Peyer's patch (tissue), 4 donors: ENCODE results near the gene MLST8. TPM values are rescaled to one million over a fixed set of nuclear protein-coding genes. Genes with fewer than 3 reads are reported as not detected.
"Not testable (repeated sequence)": the region's sequence is repeated elsewhere in the genome, so short reads cannot be mapped to it uniquely, and the experiment has no call there.

Source experiments
- DNase-seq, 3 donors: peaks; one replicate each; pipeline ENCODE4 v3.0.0-alpha.2; 2017 to 2019
- H3K27ac ChIP-seq, 4 donors: fragments of 200-600 bp; sonication (generic); one replicate each; pipeline ENCODE4 v1.5.1; 2016 to 2019
- H3K27me3 ChIP-seq, 2 donors: fragments of 200-600 bp; sonication (generic); one replicate each; pipeline ENCODE4 v1.5.1; 2019
- H3K36me3 ChIP-seq, 3 donors: fragments of 200-600 bp; sonication (generic); one replicate each; pipeline ENCODE4 v1.5.1; 2016 to 2019
- H3K4me1 ChIP-seq, 4 donors: fragments of 200-600 bp; sonication (generic); one replicate each; pipeline ENCODE4 v1.5.1; 2016 to 2019
- H3K4me3 ChIP-seq, 4 donors: fragments of 200-600 bp; sonication (generic); 1 replicate in 3 of 4; 2 replicates in 1 of 4; pipeline ENCODE4 v1.5.1; 2016 to 2019; ENCODE audit warnings: mild to moderate bottlenecking in 1 of 4
- H3K9me3 ChIP-seq, 4 donors: fragments of 200-600 bp; sonication (generic); one replicate each; pipeline ENCODE4 v1.5.1; 2016 to 2019; ENCODE audit warnings: mild to moderate bottlenecking in 1 of 4
- POLR2A ChIP-seq, 2 donors: fragments of 450-650 bp; IDR thresholded peaks; one replicate each; pipeline ENCODE4 v1.5.1; 2017; ENCODE audit warnings: antibody characterized with exemption in 2 of 2, mild to moderate bottlenecking in 2 of 2, moderate library complexity in 2 of 2
- total RNA-seq, 4 donors: library from RNA; depleted of rRNA; stranded (reverse); fragments of >200 nt; gene quantifications; one replicate each; pipeline ENCODE4 v1.1.0, GENCODE V29; 2016
- TF ChIP-seq, protein P1 (sequence below), 6 experiments: fragments of 450-650 bp in 4 of 6; fragments of 200-600 bp in 2 of 6; sonication (generic) in 1 of 6; IDR thresholded peaks; one replicate each; pipeline ENCODE4 v1.5.1; 2017 to 2019; ENCODE audit warnings: antibody characterized with exemption in 6 of 6, mild to moderate bottlenecking in 3 of 6, moderate library complexity in 1 of 6

The MLST8 gene
- total RNA-seq, 4 donors from 2014 or later = 45.7 to 95.7 (median 69.4) TPM

DNA sequence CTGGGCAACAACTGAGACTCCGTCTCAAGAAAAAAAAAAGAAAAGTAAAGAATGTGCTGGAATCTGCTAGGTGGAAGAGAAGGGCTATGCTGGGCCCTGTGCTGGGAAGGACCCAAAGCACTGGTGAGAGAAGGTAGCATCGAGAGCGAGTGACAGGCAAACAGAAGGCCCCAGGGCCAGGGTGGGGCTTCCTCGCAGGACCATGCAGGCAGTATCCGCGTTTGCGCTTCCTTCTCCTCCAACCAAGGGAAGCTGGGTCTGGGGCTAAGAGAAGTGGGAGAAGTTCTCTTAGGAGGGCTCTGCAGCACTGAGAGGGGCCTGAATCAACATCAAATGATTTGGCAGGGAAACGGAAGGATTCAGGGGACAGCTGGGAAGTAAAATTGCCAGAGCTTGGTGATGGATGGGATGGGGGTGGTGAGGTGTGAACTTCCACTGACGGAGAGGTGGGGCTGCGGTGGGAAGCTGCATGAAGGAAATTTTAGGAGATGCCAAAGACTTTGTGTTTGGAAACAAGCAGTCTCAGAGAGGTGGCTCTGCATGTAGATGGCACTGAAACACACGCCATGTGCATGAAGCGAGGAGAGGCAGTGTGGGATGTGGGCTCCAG lies 51.4 kb downstream of the MLST8 start:
- Histone ChIP-seq H3K9me3 (no peaks in the 10 kb centered on the region), H3K27me3 (no peaks in the 10 kb centered on the region), H3K27ac (no peak overlapping the region), H3K4me3 (no peak overlapping the region), H3K36me3 (peaks cover 0 to 90% (median 0%) of the 10 kb centered on the region in 3 donors), H3K4me1 (peaks cover 0 to 7% (median 5%) of the 10 kb centered on the region in 4 donors)
- TF ChIP-seq POLR2A (IDR thresholded peaks at IDR 0.05) = no peak
- TF ChIP-seq, protein P1, sequence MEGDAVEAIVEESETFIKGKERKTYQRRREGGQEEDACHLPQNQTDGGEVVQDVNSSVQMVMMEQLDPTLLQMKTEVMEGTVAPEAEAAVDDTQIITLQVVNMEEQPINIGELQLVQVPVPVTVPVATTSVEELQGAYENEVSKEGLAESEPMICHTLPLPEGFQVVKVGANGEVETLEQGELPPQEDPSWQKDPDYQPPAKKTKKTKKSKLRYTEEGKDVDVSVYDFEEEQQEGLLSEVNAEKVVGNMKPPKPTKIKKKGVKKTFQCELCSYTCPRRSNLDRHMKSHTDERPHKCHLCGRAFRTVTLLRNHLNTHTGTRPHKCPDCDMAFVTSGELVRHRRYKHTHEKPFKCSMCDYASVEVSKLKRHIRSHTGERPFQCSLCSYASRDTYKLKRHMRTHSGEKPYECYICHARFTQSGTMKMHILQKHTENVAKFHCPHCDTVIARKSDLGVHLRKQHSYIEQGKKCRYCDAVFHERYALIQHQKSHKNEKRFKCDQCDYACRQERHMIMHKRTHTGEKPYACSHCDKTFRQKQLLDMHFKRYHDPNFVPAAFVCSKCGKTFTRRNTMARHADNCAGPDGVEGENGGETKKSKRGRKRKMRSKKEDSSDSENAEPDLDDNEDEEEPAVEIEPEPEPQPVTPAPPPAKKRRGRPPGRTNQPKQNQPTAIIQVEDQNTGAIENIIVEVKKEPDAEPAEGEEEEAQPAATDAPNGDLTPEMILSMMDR (IDR thresholded peaks at IDR 0.05) = no peak
- DNase-seq = no peak

- no peak overlapping the region for H3K4me3 ChIP-seq
- peaks cover 0 to 100% (median 0%) of the 10 kb centered on the region in 3 donors for H3K36me3 ChIP-seq
- H3K9me3 ChIP-seq = no peaks in the 10 kb centered on the region
- no peak overlapping the region for H3K27ac ChIP-seq
- DNase-seq = no peak
- TF ChIP-seq, protein P1 (IDR thresholded peaks at IDR 0.05) = no peak
- TF ChIP-seq POLR2A (IDR thresholded peaks at IDR 0.05) = no peak
- no peaks in the 10 kb centered on the region for H3K4me1 ChIP-seq
- H3K27me3 ChIP-seq = no peaks in the 10 kb centered on the region
Measured at GRCh38 chr16:2257726-2258125, 52.5 kb downstream of the MLST8 start.

GRCh38 chr16:2258530-2258929 lies 53.3 kb downstream of the MLST8 start:
- not testable (repeated sequence) for H3K27ac ChIP-seq, DNase-seq, H3K4me1 ChIP-seq, H3K9me3 ChIP-seq, H3K4me3 ChIP-seq, H3K27me3 ChIP-seq
- H3K36me3 ChIP-seq = peaks cover 0 to 100% (median 0%) of the 10 kb centered on the region in 3 donors

Other genes with a start within 250 kb of the MLST8 start
- gene NDUFB10, start 245.9 kb upstream of the MLST8 start, total RNA-seq = 100 to 1,000 TPM in 3 of 4 donors, 10 to 100 TPM in 1; 55.3 to 373 (median 236) TPM
- gene RPS2, start 240.6 kb upstream of the MLST8 start, total RNA-seq = 1,000 to 10,000 TPM in 3 of 4 donors, 100 to 1,000 TPM in 1; 736 to 1,881 (median 1,543) TPM
- gene RNF151, start 238.6 kb upstream of the MLST8 start, total RNA-seq = not detected
- gene TBL3, start 233.4 kb upstream of the MLST8 start, total RNA-seq = 10 to 100 TPM; 19.8 to 50.8 (median 39.1) TPM
- 10 to 100 TPM in 3 of 4 donors, 1 to 10 TPM in 1; 8.6 to 23.1 (median 11.3) TPM for gene NOXO1, start 224.0 kb upstream of the MLST8 start, total RNA-seq
- gene GFER, start 221.3 kb upstream of the MLST8 start, total RNA-seq = 100 to 1,000 TPM in 1 of 4 donors, 10 to 100 TPM in 3; 31.4 to 102 (median 83.1) TPM
- gene SYNGR3, start 215.5 kb upstream of the MLST8 start, total RNA-seq = 1 to 10 TPM in 3 of 4 donors, not detected in 1; 1.3 to 3.9 (median 3.3) TPM
- gene ZNF598, start 195.6 kb upstream of the MLST8 start, total RNA-seq = 10 to 100 TPM; 48.5 to 84.0 (median 51.4) TPM
- gene NPW, start 185.7 kb upstream of the MLST8 start, total RNA-seq = 1 to 10 TPM in 2 of 4 donors, not detected in 2; 2.8 to 9.1 TPM
- gene NHERF2, start 178.6 kb upstream of the MLST8 start, total RNA-seq = 100 to 1,000 TPM in 1 of 4 donors, 10 to 100 TPM in 3; 21.5 to 104 (median 30.2) TPM
- 10 to 100 TPM; 14.9 to 28.8 (median 19.9) TPM for gene NTHL1, start 157.6 kb upstream of the MLST8 start, total RNA-seq
- 100 to 1,000 TPM in 3 of 4 donors, 10 to 100 TPM in 1; 98.4 to 220 (median 141) TPM for gene TSC2, start 157.5 kb upstream of the MLST8 start, total RNA-seq
- gene PKD1, start 69.6 kb upstream of the MLST8 start, total RNA-seq = 100 to 1,000 TPM in 3 of 4 donors, 10 to 100 TPM in 1; 64.6 to 305 (median 188) TPM
- gene RAB26, start 56.8 kb upstream of the MLST8 start, total RNA-seq = 10 to 100 TPM; 17.9 to 33.8 (median 24.3) TPM
- gene TRAF7, start 49.7 kb upstream of the MLST8 start, total RNA-seq = 100 to 1,000 TPM in 1 of 4 donors, 10 to 100 TPM in 3; 51.2 to 120 (median 79.3) TPM
- gene CASKIN1, start 8.8 kb upstream of the MLST8 start, total RNA-seq = not detected
- gene BRICD5, start 5.4 kb downstream of the MLST8 start, total RNA-seq = 10 to 100 TPM; 13.3 to 44.6 (median 19.8) TPM
- 10 to 100 TPM; 21.7 to 25.6 (median 23.1) TPM for gene PGP, start 9.4 kb downstream of the MLST8 start, total RNA-seq
- gene E4F1, start 18.1 kb downstream of the MLST8 start, total RNA-seq = 100 to 1,000 TPM in 1 of 4 donors, 10 to 100 TPM in 3; 35.6 to 124 (median 76.2) TPM
- gene DNASE1L2, start 31.0 kb downstream of the MLST8 start, total RNA-seq = 1 to 10 TPM in 3 of 4 donors, not detected in 1; 2.0 to 2.8 (median 2.5) TPM
- 100 to 1,000 TPM in 2 of 4 donors, 10 to 100 TPM in 2; 60.2 to 114 (median 95.6) TPM for gene ECI1, start 46.1 kb downstream of the MLST8 start, total RNA-seq
- gene RNPS1, start 62.7 kb downstream of the MLST8 start, total RNA-seq = 100 to 1,000 TPM in 3 of 4 donors, 10 to 100 TPM in 1; 71.5 to 155 (median 122) TPM
- gene ABCA3, start 135.3 kb downstream of the MLST8 start, total RNA-seq = 1 to 10 TPM; 3.2 to 6.6 (median 4.6) TPM
- gene CCNF, start 224.0 kb downstream of the MLST8 start, total RNA-seq = 10 to 100 TPM in 1 of 4 donors, 1 to 10 TPM in 3; 4.7 to 19.8 (median 6.9) TPM